ENCODE data around the gene CHRNA4. TPM values are rescaled to one million over a fixed set of nuclear protein-coding genes. Genes with fewer than 3 reads are reported as not detected.
"Not testable (repeated sequence)": the region's sequence is repeated elsewhere in the genome, so short reads cannot be mapped to it uniquely, and the experiment has no call there.

CHRNA4 gene
- total and polyA plus RNA-seq, 9 donors = 0.44 to 2.3 (median 0.76) TPM

DNA sequence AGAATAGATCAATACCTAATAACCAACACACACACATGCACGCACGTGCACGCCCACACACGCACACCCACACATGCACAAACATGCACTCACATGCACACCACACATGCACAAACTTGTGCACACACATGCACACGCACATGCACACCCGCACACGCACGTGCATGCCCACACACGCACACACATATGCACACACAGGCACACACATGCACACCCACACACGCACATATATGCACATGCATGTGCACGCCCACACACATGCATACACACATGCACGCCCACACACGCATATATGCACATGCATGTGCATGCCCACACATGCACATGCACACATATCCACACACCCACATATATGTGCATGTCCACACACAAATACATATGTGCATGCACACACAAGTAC, 26.2 kb upstream of the CHRNA4 start:
- Histone ChIP-seq H3K27ac (ENCODE audit: low read length) (no peak overlapping the region), H3K4me1 (ENCODE audit: control insufficient read depth, insufficient read depth, low read length) (no peaks in the 10 kb centered on the region), H3K9me3 (replicated peaks; ENCODE audit: control insufficient read depth, low read depth, low read length) (peaks cover 17% of the 10 kb centered on the region), H3K36me3 (ENCODE audit: control insufficient read depth, insufficient read depth, low read length) (no peaks in the 10 kb centered on the region), H3K27me3 (ENCODE audit: control insufficient read depth, insufficient read depth, low read length) (peaks cover 7% of the 10 kb centered on the region), H3K4me3 (ENCODE audit: low read length) (no peak overlapping the region)
- 95% methylated on average over 9 of the region's 13 CpGs for WGBS (ENCODE audit: insufficient coverage)
- DNase-seq = no peak

DNA sequence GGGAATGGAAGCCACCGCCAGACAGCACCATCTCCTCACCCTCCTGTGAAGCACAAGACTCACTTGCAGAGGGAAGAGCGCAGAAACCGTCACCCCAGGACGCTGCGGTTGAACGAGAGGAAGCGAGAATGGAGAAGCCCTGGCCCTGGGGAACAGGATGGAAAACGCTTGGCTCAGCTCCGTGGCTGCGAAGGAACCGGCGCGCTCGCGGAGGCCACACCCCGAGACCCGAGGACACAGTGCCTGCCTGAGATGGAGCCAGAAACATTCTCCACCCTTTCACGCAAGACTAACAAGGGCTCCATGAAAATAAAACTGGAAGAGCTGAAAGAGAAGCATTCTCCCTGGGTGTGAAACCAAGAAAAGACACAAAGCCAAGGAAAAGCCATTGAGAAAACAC, 25.3 kb upstream of the CHRNA4 start:
- WGBS (ENCODE audit: insufficient coverage) = 90% methylated on average over 16 of the region's 18 CpGs
- DNase-seq = no peak
- H3K9me3 ChIP-seq (replicated peaks; ENCODE audit: control insufficient read depth, low read depth, low read length) = peaks cover 17% of the 10 kb centered on the region
- no peak overlapping the region for H3K27ac ChIP-seq (ENCODE audit: low read length)
- peaks cover 2% of the 10 kb centered on the region for H3K4me1 ChIP-seq (ENCODE audit: control insufficient read depth, insufficient read depth, low read length)
- no peaks in the 10 kb centered on the region for H3K36me3 ChIP-seq (ENCODE audit: control insufficient read depth, insufficient read depth, low read length)
- no peak overlapping the region for H3K4me3 ChIP-seq (ENCODE audit: low read length)
- H3K27me3 ChIP-seq (ENCODE audit: control insufficient read depth, insufficient read depth, low read length) = peaks cover 8% of the 10 kb centered on the region

DNA sequence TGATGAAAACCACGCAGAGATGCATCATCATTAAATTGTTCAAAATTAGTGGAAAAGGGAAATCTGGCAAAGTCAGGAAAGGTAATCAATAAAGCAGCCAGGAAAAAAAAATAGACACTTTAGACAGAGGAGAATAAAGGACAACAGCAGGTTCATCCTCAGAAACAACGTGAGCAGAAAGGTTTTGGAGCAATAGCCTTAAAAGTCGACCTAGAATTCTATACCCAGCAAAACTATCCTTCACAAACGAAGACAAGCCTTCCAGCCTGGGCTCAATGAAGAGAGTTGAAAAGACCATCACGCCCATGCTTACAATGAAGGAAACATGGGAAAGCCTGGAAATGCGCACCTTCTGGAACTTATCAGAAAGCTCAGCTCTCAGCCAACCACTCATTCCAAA, 24.7 kb upstream of the CHRNA4 start:
- no peak for DNase-seq
- Histone ChIP-seq H3K27ac (ENCODE audit: low read length) (no peak overlapping the region), H3K4me1 (ENCODE audit: control insufficient read depth, insufficient read depth, low read length) (peaks cover 2% of the 10 kb centered on the region), H3K36me3 (ENCODE audit: control insufficient read depth, insufficient read depth, low read length) (no peaks in the 10 kb centered on the region), H3K27me3 (ENCODE audit: control insufficient read depth, insufficient read depth, low read length) (peaks cover 11% of the 10 kb centered on the region), H3K4me3 (ENCODE audit: low read length) (no peak overlapping the region), H3K9me3 (replicated peaks; ENCODE audit: control insufficient read depth, low read depth, low read length) (peaks cover 17% of the 10 kb centered on the region)
- WGBS (ENCODE audit: insufficient coverage) = 91% methylated on average over 4 of the region's 6 CpGs

DNA sequence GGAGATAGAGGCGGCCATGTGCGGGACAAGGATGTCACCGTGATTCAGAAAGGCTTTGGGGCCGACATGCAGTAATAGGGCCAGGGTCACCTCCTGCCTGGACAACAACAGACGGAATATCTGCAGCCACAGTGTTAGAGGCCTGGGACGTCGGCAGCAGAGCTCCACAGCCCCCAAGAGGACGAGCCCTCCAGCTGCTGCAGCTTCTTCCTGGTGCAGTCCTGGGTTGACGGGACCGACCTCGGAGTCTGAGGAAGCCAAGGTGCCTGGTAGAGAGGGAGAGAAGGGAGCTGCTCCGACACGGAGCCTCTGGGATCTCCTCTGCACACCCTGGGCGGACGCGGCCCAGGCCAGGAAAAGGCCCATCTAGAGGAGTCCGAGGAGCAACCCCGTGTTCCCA, 23.2 kb upstream of the CHRNA4 start:
- no peak overlapping the region for H3K27ac ChIP-seq (ENCODE audit: low read length)
- WGBS (ENCODE audit: insufficient coverage) = 76% methylated on average over 18 of the region's 18 CpGs
- no peaks in the 10 kb centered on the region for H3K36me3 ChIP-seq (ENCODE audit: control insufficient read depth, insufficient read depth, low read length)
- peaks cover 17% of the 10 kb centered on the region for H3K9me3 ChIP-seq (replicated peaks; ENCODE audit: control insufficient read depth, low read depth, low read length)
- peaks cover 16% of the 10 kb centered on the region for H3K27me3 ChIP-seq (ENCODE audit: control insufficient read depth, insufficient read depth, low read length)
- no peak overlapping the region for H3K4me3 ChIP-seq (ENCODE audit: low read length)
- no peak for DNase-seq
- peaks cover 2% of the 10 kb centered on the region for H3K4me1 ChIP-seq (ENCODE audit: control insufficient read depth, insufficient read depth, low read length)

DNA sequence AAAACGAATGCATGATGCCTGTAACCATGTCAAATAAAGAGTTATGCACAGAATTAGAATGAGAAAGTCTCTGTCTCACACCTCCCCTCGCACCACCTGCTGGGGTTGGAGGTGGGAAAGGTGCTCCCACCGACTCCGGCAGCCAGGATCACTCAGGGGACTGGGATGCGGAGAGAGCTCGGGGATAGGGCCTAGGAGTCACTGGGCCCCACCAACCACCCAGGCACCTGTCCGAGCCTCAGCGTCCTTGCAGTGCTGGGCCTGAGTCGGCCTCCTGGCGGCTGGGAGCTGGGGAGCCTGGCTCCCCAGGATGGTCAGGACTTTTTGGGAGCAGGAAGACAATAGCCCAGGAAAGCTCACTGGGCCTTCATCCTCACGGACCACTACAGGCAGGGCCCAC, 22.4 kb upstream of the CHRNA4 start:
- Histone ChIP-seq H3K4me1 (ENCODE audit: control insufficient read depth, insufficient read depth, low read length) (peaks cover 2% of the 10 kb centered on the region), H3K9me3 (replicated peaks; ENCODE audit: control insufficient read depth, low read depth, low read length) (peaks cover 17% of the 10 kb centered on the region), H3K27ac (ENCODE audit: low read length) (no peak overlapping the region), H3K27me3 (ENCODE audit: control insufficient read depth, insufficient read depth, low read length) (peaks cover 19% of the 10 kb centered on the region), H3K36me3 (ENCODE audit: control insufficient read depth, insufficient read depth, low read length) (no peaks in the 10 kb centered on the region), H3K4me3 (ENCODE audit: low read length) (no peak overlapping the region)
- DNase-seq = no peak
- WGBS (ENCODE audit: insufficient coverage) = 41% methylated on average over 5 of the region's 11 CpGs

DNA sequence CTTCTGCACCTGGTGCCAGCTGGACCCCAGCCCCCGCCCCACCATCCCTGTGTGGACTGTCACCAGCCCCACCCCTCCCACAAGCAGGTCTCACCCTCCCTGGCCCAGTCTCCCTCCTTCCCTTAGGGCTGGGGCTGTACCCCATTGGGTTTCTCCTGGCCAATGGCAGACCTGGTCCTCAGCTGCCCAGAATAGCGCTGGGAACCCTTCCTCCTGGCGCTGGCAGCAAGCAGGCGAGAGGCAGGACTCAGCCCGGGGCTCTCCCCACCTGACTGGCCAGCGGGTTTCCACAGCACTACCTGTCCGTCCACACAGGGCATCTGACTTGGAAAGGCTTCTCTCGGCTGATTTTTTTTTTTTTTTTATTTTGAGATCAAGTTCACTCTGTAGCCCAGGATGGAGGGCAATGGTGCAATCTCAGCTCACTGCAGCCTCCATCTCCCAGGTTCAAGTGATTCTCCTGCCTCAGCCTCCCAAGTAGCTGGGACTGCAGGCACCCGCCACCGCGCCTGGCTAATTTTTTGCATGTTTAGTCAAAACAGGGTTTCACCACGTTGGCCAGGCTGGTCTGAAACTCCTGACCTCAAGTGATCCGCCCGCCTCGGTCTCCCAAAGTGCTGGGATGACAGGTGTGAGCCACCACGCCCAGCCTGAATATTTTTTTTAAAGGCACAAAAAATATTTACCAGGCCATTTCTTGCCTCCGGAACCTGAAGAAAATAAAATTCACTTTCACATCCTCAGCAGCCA, 21.6 kb upstream of the CHRNA4 start:
- Histone ChIP-seq H3K27ac (ENCODE audit: low read length) (no peak overlapping the region), H3K4me3 (ENCODE audit: low read length) (no peak overlapping the region), H3K27me3 (ENCODE audit: control insufficient read depth, insufficient read depth, low read length) (peaks cover 28% of the 10 kb centered on the region), H3K4me1 (ENCODE audit: control insufficient read depth, insufficient read depth, low read length) (peaks cover 3% of the 10 kb centered on the region), H3K36me3 (ENCODE audit: control insufficient read depth, insufficient read depth, low read length) (no peaks in the 10 kb centered on the region), H3K9me3 (replicated peaks; ENCODE audit: control insufficient read depth, low read depth, low read length) (peaks cover 17% of the 10 kb centered on the region)
- DNase-seq = no peak
- 70% methylated on average over 14 of the region's 17 CpGs for WGBS (ENCODE audit: insufficient coverage)

DNA sequence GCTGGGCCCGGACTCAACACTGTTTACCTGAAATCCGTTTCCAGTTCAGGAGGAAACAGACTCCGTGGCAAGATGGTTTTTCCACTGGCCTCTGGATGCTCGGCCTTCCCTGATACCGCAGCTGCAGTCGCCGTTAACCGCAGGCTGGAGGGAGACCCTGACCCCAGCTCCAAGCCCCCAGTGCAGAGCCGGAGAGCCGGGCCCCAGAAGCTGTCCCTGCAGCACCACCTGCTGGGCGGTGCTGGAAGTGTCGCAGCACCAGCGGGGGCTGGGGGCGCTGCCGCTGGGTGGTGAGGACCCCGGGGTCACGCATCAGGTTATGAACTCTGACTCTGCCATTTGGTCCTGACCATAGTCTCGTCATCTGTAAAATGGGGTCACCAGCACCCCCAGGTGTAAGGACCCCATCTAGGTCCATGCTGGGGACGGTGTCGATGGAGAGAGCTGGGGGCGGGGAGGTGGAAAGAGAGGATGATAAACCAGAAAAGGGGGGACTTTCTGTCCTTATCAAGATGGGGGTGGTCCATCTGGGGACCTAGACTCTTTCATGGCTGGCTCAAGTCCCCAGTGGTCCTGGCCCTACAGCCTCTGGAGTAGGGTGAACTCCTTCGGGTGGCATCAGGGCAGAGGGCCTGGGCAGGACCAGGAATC, 20.8 kb upstream of the CHRNA4 start:
- H3K4me1 ChIP-seq (ENCODE audit: control insufficient read depth, insufficient read depth, low read length) = peaks cover 12% of the 10 kb centered on the region
- H3K27ac ChIP-seq (ENCODE audit: low read length) = no peak overlapping the region
- peaks cover 13% of the 10 kb centered on the region for H3K9me3 ChIP-seq (replicated peaks; ENCODE audit: control insufficient read depth, low read depth, low read length)
- DNase-seq = no peak
- 17% methylated on average over 21 of the region's 22 CpGs for WGBS (ENCODE audit: insufficient coverage)
- no peak overlapping the region for H3K4me3 ChIP-seq (ENCODE audit: low read length)
- no peaks in the 10 kb centered on the region for H3K36me3 ChIP-seq (ENCODE audit: control insufficient read depth, insufficient read depth, low read length)
- H3K27me3 ChIP-seq (ENCODE audit: control insufficient read depth, insufficient read depth, low read length) = peaks cover 36% of the 10 kb centered on the region

DNA sequence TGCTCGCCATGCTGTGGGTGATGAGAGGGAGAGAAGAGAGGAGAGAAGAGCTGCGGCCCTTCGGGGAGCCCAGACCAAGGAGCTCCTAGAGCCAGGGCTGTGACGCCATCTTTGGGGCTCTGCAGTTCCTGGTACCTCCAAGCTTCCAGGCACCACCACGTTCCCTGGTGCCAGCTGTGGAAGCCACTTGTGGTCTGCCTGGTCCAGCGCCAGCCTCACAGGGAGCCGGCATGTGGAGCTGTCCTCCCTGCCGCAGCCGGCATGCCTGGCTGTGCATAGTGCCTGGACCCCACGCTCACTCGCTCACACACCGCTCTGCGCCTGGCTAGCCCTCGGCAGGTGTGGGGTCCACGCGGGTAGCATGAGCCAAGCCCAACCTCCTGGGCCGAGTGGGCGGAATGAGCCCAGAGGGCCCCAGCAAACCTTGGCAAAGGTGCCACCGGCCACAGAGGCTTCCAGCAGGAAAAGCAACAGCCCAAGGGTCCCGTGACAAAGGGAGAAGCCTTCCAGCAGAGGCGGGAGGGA, 19.3 kb upstream of the CHRNA4 start:
- Histone ChIP-seq H3K27me3 (ENCODE audit: control insufficient read depth, insufficient read depth, low read length) (peaks cover 41% of the 10 kb centered on the region), H3K27ac (ENCODE audit: low read length) (no peak overlapping the region), H3K9me3 (replicated peaks; ENCODE audit: control insufficient read depth, low read depth, low read length) (peaks cover 1% of the 10 kb centered on the region), H3K4me1 (ENCODE audit: control insufficient read depth, insufficient read depth, low read length) (peaks cover 12% of the 10 kb centered on the region), H3K36me3 (ENCODE audit: control insufficient read depth, insufficient read depth, low read length) (no peaks in the 10 kb centered on the region), H3K4me3 (ENCODE audit: low read length) (no peak overlapping the region)
- DNase-seq = no peak
- WGBS (ENCODE audit: insufficient coverage) = 83% methylated on average over 19 of the region's 21 CpGs

DNA sequence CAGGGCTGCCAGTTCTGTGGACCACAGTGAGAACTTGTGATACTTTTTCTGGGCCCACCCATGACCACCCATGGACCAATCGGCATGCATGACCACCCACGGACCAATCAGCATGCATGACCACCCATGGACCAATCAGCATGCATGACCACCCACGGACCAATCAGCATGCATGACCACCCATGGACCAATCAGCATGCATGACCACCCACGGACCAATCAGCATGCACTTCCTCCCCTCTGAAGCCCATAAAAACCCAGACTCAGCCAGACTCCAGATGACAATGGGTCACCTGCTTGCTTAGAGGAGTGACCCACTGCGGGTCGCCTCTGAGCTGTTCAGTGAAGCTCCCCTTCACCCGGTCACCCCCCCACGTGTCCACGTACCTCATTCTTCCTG, 18.7 kb upstream of the CHRNA4 start:
- not testable (repeated sequence) for H3K36me3 ChIP-seq (ENCODE audit: control insufficient read depth, insufficient read depth, low read length); H3K4me3 ChIP-seq (ENCODE audit: low read length); H3K9me3 ChIP-seq (replicated peaks; ENCODE audit: control insufficient read depth, low read depth, low read length); H3K27ac ChIP-seq (ENCODE audit: low read length); DNase-seq
- peaks cover 41% of the 10 kb centered on the region for H3K27me3 ChIP-seq (ENCODE audit: control insufficient read depth, insufficient read depth, low read length)
- WGBS (ENCODE audit: insufficient coverage) = 85% methylated on average over 5 of the region's 9 CpGs
- peaks cover 12% of the 10 kb centered on the region for H3K4me1 ChIP-seq (ENCODE audit: control insufficient read depth, insufficient read depth, low read length)

DNA sequence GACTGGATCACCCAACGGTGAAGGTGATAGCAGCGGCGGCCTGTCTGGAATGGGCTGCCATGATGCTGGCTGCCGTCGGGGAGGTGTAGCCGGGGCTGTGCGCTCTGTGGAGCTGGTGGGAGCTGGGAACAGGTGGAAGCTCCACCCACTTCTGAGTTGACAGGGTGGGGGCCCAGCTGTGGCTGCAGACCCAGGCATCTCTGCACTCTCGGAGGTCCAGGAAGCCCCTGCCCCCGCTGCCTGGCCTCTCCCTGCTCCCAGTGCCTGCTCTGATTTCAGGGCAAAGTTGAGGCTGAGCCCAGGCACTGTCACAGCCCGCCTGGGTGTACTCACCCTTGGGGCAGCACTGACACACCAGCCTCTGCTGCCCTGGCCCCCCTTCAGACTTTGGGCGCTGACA, 18.1 kb upstream of the CHRNA4 start:
- DNase-seq = no peak
- Histone ChIP-seq H3K36me3 (ENCODE audit: control insufficient read depth, insufficient read depth, low read length) (no peaks in the 10 kb centered on the region), H3K4me3 (ENCODE audit: low read length) (no peak overlapping the region), H3K9me3 (replicated peaks; ENCODE audit: control insufficient read depth, low read depth, low read length) (no peaks in the 10 kb centered on the region), H3K27ac (ENCODE audit: low read length) (no peak overlapping the region), H3K4me1 (ENCODE audit: control insufficient read depth, insufficient read depth, low read length) (peaks cover 12% of the 10 kb centered on the region), H3K27me3 (ENCODE audit: control insufficient read depth, insufficient read depth, low read length) (peaks cover 43% of the 10 kb centered on the region)
- WGBS (ENCODE audit: insufficient coverage) = 80% methylated on average over 7 of the region's 11 CpGs

Data from muscle of leg (tissue), 11 donors.